Measurements from ENCODE around the gene ANKMY1. TPM values are rescaled to one million over a fixed set of nuclear protein-coding genes. Genes with fewer than 3 reads are reported as not detected.

The ANKMY1 gene
- total and polyA plus RNA-seq, 4 donors: 7.8 to 27.5 (median 13.4) TPM

GRCh38 chr2:240479111-240479501 is 78.7 kb downstream of the ANKMY1 start:
- no peak for DNase-seq (ENCODE audit: low read depth in 4 of 6, low spot score in 6 of 6)
- Histone ChIP-seq H3K4me3 (ENCODE audit: low read depth, low read length) (no peak overlapping the region), H3K9me3 (ENCODE audit: control insufficient read depth, insufficient read depth, low read length) (peaks cover 4% of the 10 kb centered on the region), H3K27me3 (ENCODE audit: control insufficient read depth, insufficient read depth, low read length) (no peaks in the 10 kb centered on the region), H3K4me1 (ENCODE audit: control insufficient read depth, insufficient read depth, low read length) (no peaks in the 10 kb centered on the region), H3K36me3 (ENCODE audit: control insufficient read depth, insufficient read depth, low read length) (peaks cover 22% of the 10 kb centered on the region), H3K27ac (ENCODE audit: low read depth, low read length) (no peak overlapping the region)
- 70% methylated on average over 12 of the region's 12 CpGs for WGBS (ENCODE audit: insufficient coverage)

DNA sequence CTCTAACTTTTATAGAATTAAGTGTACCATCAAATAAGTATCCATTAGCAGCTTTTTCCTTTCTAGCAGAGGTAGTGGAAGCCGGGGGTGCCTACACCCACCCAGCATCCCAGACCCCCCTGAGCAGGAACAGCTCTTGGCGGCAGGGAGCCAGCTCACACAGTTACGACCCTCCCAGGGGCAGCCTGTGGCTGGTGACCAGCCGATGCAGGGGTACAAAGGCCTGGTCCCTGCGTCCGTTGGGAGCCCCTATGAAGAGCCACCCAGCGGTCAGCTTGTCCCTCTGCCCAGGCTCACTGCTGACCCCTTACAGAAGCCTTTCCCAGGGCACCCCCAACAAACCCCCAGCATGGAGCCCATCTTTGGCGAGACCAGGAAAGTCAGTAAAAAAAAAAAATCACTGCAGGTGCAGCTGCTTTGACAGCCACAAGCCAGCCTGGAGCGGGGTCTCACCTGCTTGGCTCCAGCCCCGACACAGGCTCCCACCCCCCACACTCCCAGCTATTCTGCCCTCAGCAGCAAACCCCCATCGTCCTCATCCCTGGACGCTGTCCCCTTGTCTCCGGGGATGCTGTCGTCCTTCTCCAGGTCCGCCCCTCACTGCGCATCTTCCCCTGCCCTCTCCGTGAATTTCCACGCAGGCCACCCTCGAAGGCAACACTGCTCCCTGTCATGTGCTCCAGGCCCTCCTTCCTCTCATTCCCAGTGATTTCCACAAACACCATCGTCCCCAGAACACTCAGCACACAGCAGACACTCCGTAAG is 79.3 kb downstream of the ANKMY1 start:
- no peak overlapping the region for H3K27ac ChIP-seq (ENCODE audit: low read depth, low read length)
- peaks cover 6% of the 10 kb centered on the region for H3K9me3 ChIP-seq (ENCODE audit: control insufficient read depth, insufficient read depth, low read length)
- DNase-seq (ENCODE audit: low read depth in 4 of 6, low spot score in 6 of 6): no peak
- H3K4me3 ChIP-seq (ENCODE audit: low read depth, low read length): no peak overlapping the region
- H3K36me3 ChIP-seq (ENCODE audit: control insufficient read depth, insufficient read depth, low read length): peaks cover 22% of the 10 kb centered on the region
- no peaks in the 10 kb centered on the region for H3K27me3 ChIP-seq (ENCODE audit: control insufficient read depth, insufficient read depth, low read length)
- 87% methylated on average over 21 of the region's 21 CpGs for WGBS (ENCODE audit: insufficient coverage)
- H3K4me1 ChIP-seq (ENCODE audit: control insufficient read depth, insufficient read depth, low read length): no peaks in the 10 kb centered on the region

GRCh38 chr2:240477916-240478315 is 79.9 kb downstream of the ANKMY1 start:
- H3K9me3 ChIP-seq (ENCODE audit: control insufficient read depth, insufficient read depth, low read length): peaks cover 8% of the 10 kb centered on the region
- no peak overlapping the region for H3K4me3 ChIP-seq (ENCODE audit: low read depth, low read length)
- 80% methylated on average over 9 of the region's 13 CpGs for WGBS (ENCODE audit: insufficient coverage)
- H3K27ac ChIP-seq (ENCODE audit: low read depth, low read length): no peak overlapping the region
- no peaks in the 10 kb centered on the region for H3K27me3 ChIP-seq (ENCODE audit: control insufficient read depth, insufficient read depth, low read length)
- DNase-seq (ENCODE audit: low read depth in 4 of 6, low spot score in 6 of 6): no peak
- peaks cover 22% of the 10 kb centered on the region for H3K36me3 ChIP-seq (ENCODE audit: control insufficient read depth, insufficient read depth, low read length)
- H3K4me1 ChIP-seq (ENCODE audit: control insufficient read depth, insufficient read depth, low read length): no peaks in the 10 kb centered on the region

- WGBS (ENCODE audit: insufficient coverage): 92% methylated on average over 2 of the region's 4 CpGs
Observed at GRCh38 chr2:240473211-240473610, 84.6 kb downstream of the ANKMY1 start.

DNA sequence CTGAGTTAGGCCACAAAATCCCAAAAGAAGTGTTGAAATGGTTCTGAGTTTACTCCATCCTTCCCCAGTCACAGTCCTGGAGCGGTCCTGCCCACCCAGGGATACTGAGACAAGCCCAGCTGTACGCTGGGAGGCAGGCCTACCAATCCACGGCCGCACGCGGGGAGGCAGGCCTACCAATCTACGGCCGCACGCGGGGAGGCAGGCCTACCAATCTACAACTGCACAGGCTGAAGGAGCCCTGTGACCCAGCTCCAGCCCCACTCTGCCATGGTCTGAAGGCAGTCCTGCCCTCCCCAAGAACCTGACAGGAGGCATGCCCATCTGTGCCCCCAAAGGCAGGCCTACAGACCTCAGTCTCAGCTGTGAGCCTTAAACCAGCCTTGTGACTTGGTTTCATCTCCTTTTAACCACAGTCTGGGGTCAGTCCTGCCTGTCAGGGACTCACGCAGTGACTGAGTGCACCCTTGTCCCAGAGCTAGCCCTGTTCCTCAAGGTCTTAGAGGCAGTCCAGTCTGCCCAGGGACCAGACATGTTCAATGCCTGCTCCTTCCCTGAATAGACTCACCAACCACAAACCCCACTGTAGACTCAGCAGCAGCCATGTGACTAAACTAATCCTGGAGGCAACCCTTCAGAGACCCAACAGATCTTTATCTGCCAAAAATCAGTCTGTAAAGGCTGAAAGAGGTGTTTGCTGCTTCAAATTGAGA is 85.6 kb downstream of the ANKMY1 start:
- H3K4me3 ChIP-seq (ENCODE audit: low read depth, low read length): no peak overlapping the region
- peaks cover 19% of the 10 kb centered on the region for H3K36me3 ChIP-seq (ENCODE audit: control insufficient read depth, insufficient read depth, low read length)
- peaks cover 26% of the 10 kb centered on the region for H3K4me1 ChIP-seq (ENCODE audit: control insufficient read depth, insufficient read depth, low read length)
- peaks cover 8% of the 10 kb centered on the region for H3K9me3 ChIP-seq (ENCODE audit: control insufficient read depth, insufficient read depth, low read length)
- H3K27ac ChIP-seq (ENCODE audit: low read depth, low read length): no peak overlapping the region
- WGBS (ENCODE audit: insufficient coverage): 93% methylated on average over 11 of the region's 11 CpGs
- no peaks in the 10 kb centered on the region for H3K27me3 ChIP-seq (ENCODE audit: control insufficient read depth, insufficient read depth, low read length)
- DNase-seq (ENCODE audit: low read depth in 4 of 6, low spot score in 6 of 6): no peak

More at GRCh38 chr2:240473211-240473610, 84.6 kb downstream of the ANKMY1 start:
- Histone ChIP-seq H3K27me3 (ENCODE audit: control insufficient read depth, insufficient read depth, low read length) (no peaks in the 10 kb centered on the region), H3K9me3 (ENCODE audit: control insufficient read depth, insufficient read depth, low read length) (peaks cover 8% of the 10 kb centered on the region), H3K4me3 (ENCODE audit: low read depth, low read length) (no peak overlapping the region), H3K36me3 (ENCODE audit: control insufficient read depth, insufficient read depth, low read length) (peaks cover 9% of the 10 kb centered on the region), H3K4me1 (ENCODE audit: control insufficient read depth, insufficient read depth, low read length) (peaks cover 20% of the 10 kb centered on the region), H3K27ac (ENCODE audit: low read depth, low read length) (no peak overlapping the region)
- no peak for DNase-seq (ENCODE audit: low read depth in 4 of 6, low spot score in 6 of 6)

DNA sequence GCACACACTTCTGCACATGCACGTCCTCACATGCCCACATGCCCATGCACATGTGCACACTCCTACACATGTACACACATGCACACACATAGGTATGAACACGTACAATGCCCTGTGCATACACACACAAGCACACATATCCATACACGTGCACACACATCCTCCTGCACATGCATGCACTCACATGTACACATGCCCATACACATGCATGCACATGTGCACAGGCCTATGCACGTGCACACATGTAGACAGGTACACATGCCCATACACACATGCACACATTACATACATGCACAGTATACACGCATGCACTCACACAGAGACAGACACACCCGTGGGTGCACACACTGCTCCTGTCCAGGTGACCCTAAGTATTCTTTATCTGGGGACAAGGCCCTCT is 88.0 kb downstream of the ANKMY1 start:
- no peak for DNase-seq (ENCODE audit: low read depth in 4 of 6, low spot score in 6 of 6)
- H3K4me3 ChIP-seq (ENCODE audit: low read depth, low read length): no peak overlapping the region
- no peaks in the 10 kb centered on the region for H3K27me3 ChIP-seq (ENCODE audit: control insufficient read depth, insufficient read depth, low read length)
- peaks cover 44% of the 10 kb centered on the region for H3K36me3 ChIP-seq (ENCODE audit: control insufficient read depth, insufficient read depth, low read length)
- H3K4me1 ChIP-seq (ENCODE audit: control insufficient read depth, insufficient read depth, low read length): peaks cover 34% of the 10 kb centered on the region
- H3K27ac ChIP-seq (ENCODE audit: low read depth, low read length): no peak overlapping the region
- 93% methylated on average over 6 of the region's 6 CpGs for WGBS (ENCODE audit: insufficient coverage)
- H3K9me3 ChIP-seq (ENCODE audit: control insufficient read depth, insufficient read depth, low read length): peaks cover 8% of the 10 kb centered on the region

GRCh38 chr2:240469239-240469636 is 88.5 kb downstream of the ANKMY1 start:
- peaks cover 34% of the 10 kb centered on the region for H3K4me1 ChIP-seq (ENCODE audit: control insufficient read depth, insufficient read depth, low read length)
- no peaks in the 10 kb centered on the region for H3K27me3 ChIP-seq (ENCODE audit: control insufficient read depth, insufficient read depth, low read length)
- no peak overlapping the region for H3K4me3 ChIP-seq (ENCODE audit: low read depth, low read length)
- DNase-seq (ENCODE audit: low read depth in 4 of 6, low spot score in 6 of 6): peak in 2 of 6 donors; percentile 27 to 34
- H3K36me3 ChIP-seq (ENCODE audit: control insufficient read depth, insufficient read depth, low read length): peaks cover 49% of the 10 kb centered on the region
- H3K9me3 ChIP-seq (ENCODE audit: control insufficient read depth, insufficient read depth, low read length): peaks cover 4% of the 10 kb centered on the region
- WGBS (ENCODE audit: insufficient coverage): 47% methylated on average over 10 of the region's 10 CpGs
- H3K27ac ChIP-seq (ENCODE audit: low read depth, low read length): no peak overlapping the region

DNA sequence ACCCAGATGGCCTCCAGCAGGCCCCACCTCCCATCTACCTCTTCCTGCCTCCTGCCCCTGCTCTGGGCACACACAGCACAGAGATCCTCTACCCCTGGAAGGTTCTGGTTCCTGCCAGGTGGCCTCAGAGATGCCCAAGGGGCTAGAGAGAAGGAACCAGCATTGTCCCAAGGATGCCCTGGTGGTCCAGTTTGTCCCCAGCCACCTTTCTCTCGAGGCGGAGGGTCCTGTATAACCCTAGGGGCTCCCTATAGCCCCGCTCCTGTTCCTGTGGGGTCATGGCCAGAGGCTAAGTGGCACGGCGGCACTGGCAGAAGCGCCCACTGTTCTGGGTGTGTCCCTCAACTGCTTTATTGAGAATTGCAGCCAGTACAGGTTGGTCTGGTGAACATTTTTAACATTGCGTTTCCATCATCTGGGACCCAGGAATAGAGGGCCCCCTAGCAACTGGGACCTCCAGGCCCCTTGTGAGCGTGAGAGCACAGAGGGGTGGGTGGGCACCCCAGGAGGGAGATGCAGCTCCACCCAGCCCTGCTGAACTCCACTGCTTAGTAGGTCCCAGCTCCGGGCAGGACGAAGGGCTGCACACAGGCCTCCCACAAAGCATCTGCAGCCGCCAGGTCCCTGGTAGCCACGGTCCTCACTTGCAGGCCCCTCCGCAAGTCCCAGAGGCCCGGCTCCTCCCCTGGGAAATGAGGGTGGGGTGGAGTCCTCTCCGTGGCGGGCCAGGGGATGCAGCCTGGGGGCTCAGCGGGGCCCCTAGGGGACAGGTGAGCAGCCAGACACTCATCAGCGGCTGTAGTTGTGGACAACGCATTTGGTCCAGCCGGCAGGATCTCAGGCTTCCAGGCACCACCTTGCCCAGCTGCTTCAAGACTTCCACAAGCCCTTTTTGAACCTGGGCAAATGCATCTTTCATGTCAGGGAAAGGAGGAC is 89.2 kb downstream of the ANKMY1 start:
- H3K9me3 ChIP-seq (ENCODE audit: control insufficient read depth, insufficient read depth, low read length): peaks cover 3% of the 10 kb centered on the region

GRCh38 chr2:240467659-240468302 is 90.0 kb downstream of the ANKMY1 start:
- peaks cover 64% of the 10 kb centered on the region for H3K36me3 ChIP-seq (ENCODE audit: control insufficient read depth, insufficient read depth, low read length)
- H3K4me3 ChIP-seq (ENCODE audit: low read depth, low read length): no peak overlapping the region
- no peaks in the 10 kb centered on the region for H3K9me3 ChIP-seq (ENCODE audit: control insufficient read depth, insufficient read depth, low read length)
- no peaks in the 10 kb centered on the region for H3K27me3 ChIP-seq (ENCODE audit: control insufficient read depth, insufficient read depth, low read length)
- WGBS (ENCODE audit: insufficient coverage): 77% methylated on average over 14 of the region's 22 CpGs
- H3K27ac ChIP-seq (ENCODE audit: low read depth, low read length): no peak overlapping the region
- peak in 2 of 6 donors; percentile 26 to 27 for DNase-seq (ENCODE audit: low read depth in 4 of 6, low spot score in 6 of 6)
- peaks cover 35% of the 10 kb centered on the region for H3K4me1 ChIP-seq (ENCODE audit: control insufficient read depth, insufficient read depth, low read length)

More for the DNA sequence above, 89.2 kb downstream of the ANKMY1 start:
- WGBS (ENCODE audit: insufficient coverage): 61% methylated on average over 19 of the region's 20 CpGs
- H3K27ac ChIP-seq (ENCODE audit: low read depth, low read length): no peak overlapping the region
- peaks cover 34% of the 10 kb centered on the region for H3K4me1 ChIP-seq (ENCODE audit: control insufficient read depth, insufficient read depth, low read length)
- H3K27me3 ChIP-seq (ENCODE audit: control insufficient read depth, insufficient read depth, low read length): no peaks in the 10 kb centered on the region
- H3K4me3 ChIP-seq (ENCODE audit: low read depth, low read length): no peak overlapping the region
- DNase-seq (ENCODE audit: low read depth in 4 of 6, low spot score in 6 of 6): peak in 1 of 6 donors; percentile 34
- H3K36me3 ChIP-seq (ENCODE audit: control insufficient read depth, insufficient read depth, low read length): peaks cover 56% of the 10 kb centered on the region

All from spinal cord (tissue), 10 donors.